GM19468 (cell line): ENCODE results near the gene NLRP1.

Source experiments
- ATAC-seq: cut with Tn5 transposase; IDR thresholded peaks from one replicate; pipeline ENCODE4 v1.9.1; 2021; ENCODE audit warnings: mild to moderate bottlenecking, moderate library complexity, moderate number of reproducible peaks; ENCODE audit not compliant: unreplicated experiment; ENCODE audit errors: extremely low read depth

Gene NLRP1

GRCh38 chr17:5584383-5585286 is at the start of gene NLRP1:
Gene NLRP1 (minus strand): TSS chr17:5584509. CDS start chr17:5583957, 552 bp downstream.
- no peak for ATAC-seq

GRCh38 chr17:5631958-5632590 is 47.8 kb upstream of the NLRP1 start:
- ATAC-seq = no peak

GRCh38 chr17:5630434-5630833 is 46.1 kb upstream of the NLRP1 start:
- ATAC-seq = no peak

GRCh38 chr17:5629128-5629527 is 44.8 kb upstream of the NLRP1 start:
- ATAC-seq = no peak

- no peak for ATAC-seq
Measured at GRCh38 chr17:5628262-5628661, 44.0 kb upstream of the NLRP1 start.

- ATAC-seq = no peak
Measured at GRCh38 chr17:5624211-5624610, 39.9 kb upstream of the NLRP1 start.

- ATAC-seq = no peak
Measured at GRCh38 chr17:5621729-5622128, 37.4 kb upstream of the NLRP1 start.

- ATAC-seq = no peak
Measured at GRCh38 chr17:5621026-5621425, 36.7 kb upstream of the NLRP1 start.

- ATAC-seq = no peak
Measured at GRCh38 chr17:5619088-5619740, 34.9 kb upstream of the NLRP1 start.

GRCh38 chr17:5618476-5618875 is 34.2 kb upstream of the NLRP1 start:
- ATAC-seq = no peak

- ATAC-seq = no peak
Measured at GRCh38 chr17:5615476-5615875, 31.2 kb upstream of the NLRP1 start.

GRCh38 chr17:5610956-5611355 is 26.6 kb upstream of the NLRP1 start:
- no peak for ATAC-seq

- ATAC-seq = no peak
Measured at GRCh38 chr17:5608399-5609112, 24.2 kb upstream of the NLRP1 start.

GRCh38 chr17:5607946-5608345 is 23.6 kb upstream of the NLRP1 start:
- ATAC-seq = no peak

GRCh38 chr17:5605452-5605851 is 21.1 kb upstream of the NLRP1 start:
- ATAC-seq = no peak

GRCh38 chr17:5600041-5600440 is 15.7 kb upstream of the NLRP1 start:
- no peak for ATAC-seq

GRCh38 chr17:5598457-5598856 is 14.1 kb upstream of the NLRP1 start:
- ATAC-seq = no peak

- ATAC-seq = no peak
Measured at GRCh38 chr17:5596421-5596820, 12.1 kb upstream of the NLRP1 start.

- ATAC-seq = no peak
Measured at GRCh38 chr17:5595831-5596230, 11.5 kb upstream of the NLRP1 start.

GRCh38 chr17:5592382-5592781 is 8.1 kb upstream of the NLRP1 start:
- no peak for ATAC-seq
